Liver (tissue), 9 donors: ENCODE results near the gene PLXND1. TPM values are rescaled to one million over a fixed set of nuclear protein-coding genes. Genes with fewer than 3 reads are reported as not detected.

Experiments
- DNase-seq: peaks from one replicate; pipeline ENCODE4 v3.0.0-alpha.2; 2017; ENCODE audit warnings: low spot score
- H3K27ac ChIP-seq, 2 donors: one replicate each; pipeline ENCODE4 v1.7.0; 2013; ENCODE audit warnings: inconsistent platforms in 2 of 2, low read length in 2 of 2, control low read depth in 1 of 2, low read depth in 1 of 2, mild to moderate bottlenecking in 1 of 2
- H3K27me3 ChIP-seq, 4 donors: one replicate each; pipeline versions ENCODE4 v1.6.1 to v1.7.0; 2013; ENCODE audit warnings: low read length in 3 of 4, inconsistent platforms in 1 of 4, mild to moderate bottlenecking in 1 of 4, moderate library complexity in 1 of 4; ENCODE audit not compliant: control insufficient read depth in 4 of 4, insufficient read depth in 4 of 4
- H3K36me3 ChIP-seq, 4 donors: one replicate each; pipeline versions ENCODE4 v1.6.1 to v1.7.0; 2013; ENCODE audit warnings: low read length in 3 of 4, mild to moderate bottlenecking in 3 of 4, low read depth in 1 of 4, moderate library complexity in 1 of 4; ENCODE audit not compliant: control insufficient read depth in 4 of 4, insufficient read depth in 3 of 4
- H3K4me1 ChIP-seq, 4 donors: one replicate each; pipeline versions ENCODE4 v1.6.1 to v1.7.0; 2013; ENCODE audit warnings: low read length in 3 of 4, mild to moderate bottlenecking in 3 of 4, moderate library complexity in 1 of 4; ENCODE audit not compliant: control insufficient read depth in 4 of 4, insufficient read depth in 4 of 4
- H3K4me3 ChIP-seq, 3 donors: one replicate each; pipeline versions ENCODE4 v1.6.1 to v1.7.0; 2013; ENCODE audit warnings: low read length in 3 of 3, control low read depth in 1 of 3, low read depth in 1 of 3, mild to moderate bottlenecking in 1 of 3
- H3K9ac ChIP-seq, 2 donors: one replicate each; pipeline ENCODE4 v1.7.0; 2013; ENCODE audit warnings: low read length in 2 of 2, mild to moderate bottlenecking in 2 of 2, moderate library complexity in 2 of 2, control low read depth in 1 of 2, low read depth in 1 of 2
- H3K9me3 ChIP-seq, 4 donors: one replicate each; pipeline versions ENCODE4 v1.6.1 to v1.7.0; 2013; ENCODE audit warnings: low read length in 3 of 4; ENCODE audit not compliant: control insufficient read depth in 4 of 4
- ATF3 ChIP-seq: IDR thresholded peaks from 2 replicates; pipeline ENCODE4 v1.6.1; 2016; ENCODE audit warnings: antibody characterized with exemption
- CTCF ChIP-seq: fragments of 150-350 bp; IDR thresholded peaks from 2 replicates; pipeline ENCODE4 v1.5.1; 2017; ENCODE audit warnings: improper control_type of control experiment, low read depth, low read length; ENCODE audit not compliant: missing input control
- EGR1 ChIP-seq, 2 donors: IDR thresholded peaks; 2 replicates each; pipeline ENCODE4 v1.6.1; 2016 to 2018; ENCODE audit warnings: antibody characterized with exemption in 2 of 2, low read depth in 2 of 2
- FOXA1 ChIP-seq: IDR thresholded peaks from 2 replicates; pipeline ENCODE4 v1.6.1; 2016; ENCODE audit warnings: antibody characterized with exemption
- FOXA2 ChIP-seq: IDR thresholded peaks from 2 replicates; pipeline ENCODE4 v1.6.1; 2016; ENCODE audit warnings: antibody characterized with exemption
- GABPA ChIP-seq, 2 donors: IDR thresholded peaks in 1 of 2; conservative IDR thresholded peaks in 1 of 2; 2 replicates each; pipeline ENCODE4 v1.6.1; 2016; ENCODE audit warnings: antibody characterized with exemption in 2 of 2, mild to moderate bottlenecking in 1 of 2, moderate library complexity in 1 of 2
- HNF4A ChIP-seq, 2 donors: conservative IDR thresholded peaks; 2 replicates each; pipeline ENCODE4 v1.6.1; 2016; ENCODE audit warnings: antibody characterized with exemption in 2 of 2, mild to moderate bottlenecking in 2 of 2
- HNF4G ChIP-seq: IDR thresholded peaks from 2 replicates; pipeline ENCODE4 v1.6.1; 2016; ENCODE audit warnings: antibody characterized with exemption
- JUND ChIP-seq, 2 donors: IDR thresholded peaks; 2 replicates each; pipeline ENCODE4 v1.6.1; 2016; ENCODE audit warnings: antibody characterized with exemption in 2 of 2
- NR2F2 ChIP-seq: IDR thresholded peaks from 2 replicates; pipeline ENCODE4 v1.6.1; 2016; ENCODE audit warnings: antibody characterized with exemption
- RAD21 ChIP-seq, 2 donors: IDR thresholded peaks; 2 replicates each; pipeline ENCODE4 v1.6.1; 2016; ENCODE audit warnings: antibody characterized with exemption in 2 of 2, mild to moderate bottlenecking in 2 of 2
- RXRA ChIP-seq, 2 donors: IDR thresholded peaks; 2 replicates each; pipeline ENCODE4 v1.6.1; 2017 to 2018; ENCODE audit warnings: antibody characterized with exemption in 2 of 2, mild to moderate bottlenecking in 1 of 2
- SP1 ChIP-seq: IDR thresholded peaks from 2 replicates; pipeline ENCODE4 v1.6.1; 2018; ENCODE audit warnings: antibody characterized with exemption, mild to moderate bottlenecking
- TAF1 ChIP-seq: conservative IDR thresholded peaks from 2 replicates; pipeline ENCODE4 v1.6.1; 2016; ENCODE audit warnings: antibody characterized with exemption, mild to moderate bottlenecking
- YY1 ChIP-seq: IDR thresholded peaks from 2 replicates; pipeline ENCODE4 v1.6.1; 2016; ENCODE audit warnings: antibody characterized with exemption, mild to moderate bottlenecking
- WGBS: extraction: QIAGEN DNeasy Blood & Tissue Kit; methylation state at CpG from one replicate; pipeline ENCODE4 v1.1.7; 2013; 5-methylcytosine and 5-hydroxymethylcytosine counted together
- polyA plus RNA-seq, 2 donors: library from polyadenylated mRNA; stranded (reverse) in 1 of 2; unstranded in 1 of 2; fragments of 200-250 nt in 1 of 2; fragments of >200 nt in 1 of 2; fragmentation: Nextera tagmentation in 1 of 2; extraction: Ambion mirVana in 1 of 2; gene quantifications; one replicate each; pipeline versions ENCODE4 v1.2.1 to v1.2.3, GENCODE V29; 2013 to 2015
- total RNA-seq, 2 donors: library from RNA; depleted of rRNA; stranded (reverse); fragments of >200 nt; gene quantifications; one replicate each; pipeline ENCODE4 v1.2.3, GENCODE V29; 2014
- TF ChIP-seq, protein P1 (sequence below): IDR thresholded peaks from 2 replicates; pipeline ENCODE4 v1.6.1; 2016; ENCODE audit warnings: antibody characterized with exemption
- TF ChIP-seq, protein P2 (sequence below): IDR thresholded peaks from 2 replicates; pipeline ENCODE4 v1.6.1; 2016; ENCODE audit warnings: antibody characterized with exemption, mild to moderate bottlenecking
- TF ChIP-seq, protein P3 (sequence below): IDR thresholded peaks from 2 replicates; pipeline ENCODE4 v1.6.1; 2016; ENCODE audit warnings: antibody characterized with exemption
- donor health status: healthy.
- donor health status: healthy.
- donor health status: healthy.
- donor health status: healthy.
- donor health status: healthy.

The PLXND1 gene
- total and polyA plus RNA-seq, 4 donors = 10.4 to 50.2 (median 32.8) TPM

- Histone ChIP-seq H3K4me1 (peaks cover 0 to 13% (median 2%) of the 10 kb centered on the region in 4 donors), H3K9me3 (no peaks in the 10 kb centered on the region), H3K27ac (no peak overlapping the region), H3K4me3 (no peak overlapping the region), H3K27me3 (no peaks in the 10 kb centered on the region), H3K36me3 (no peaks in the 10 kb centered on the region), H3K9ac (no peak overlapping the region)
- TF ChIP-seq YY1 (no peak), EGR1 (IDR thresholded peaks at IDR 0.05; ENCODE audit: low read depth in 2 of 2) (no peak), HNF4G (no peak), TAF1 (no peak), GABPA (IDR thresholded peaks at IDR 0.05 in 1 of 2, conservative IDR thresholded peaks at IDR 0.05 in 1 of 2) (no peak), SP1 (no peak), HNF4A (conservative IDR thresholded peaks at IDR 0.05) (no peak), RXRA (IDR thresholded peaks at IDR 0.05) (no peak), ATF3 (no peak), CTCF (no peak), FOXA2 (no peak), JUND (IDR thresholded peaks at IDR 0.05) (no peak), NR2F2 (no peak), FOXA1 (no peak), RAD21 (IDR thresholded peaks at IDR 0.05) (no peak)
- TF ChIP-seq, protein P1, sequence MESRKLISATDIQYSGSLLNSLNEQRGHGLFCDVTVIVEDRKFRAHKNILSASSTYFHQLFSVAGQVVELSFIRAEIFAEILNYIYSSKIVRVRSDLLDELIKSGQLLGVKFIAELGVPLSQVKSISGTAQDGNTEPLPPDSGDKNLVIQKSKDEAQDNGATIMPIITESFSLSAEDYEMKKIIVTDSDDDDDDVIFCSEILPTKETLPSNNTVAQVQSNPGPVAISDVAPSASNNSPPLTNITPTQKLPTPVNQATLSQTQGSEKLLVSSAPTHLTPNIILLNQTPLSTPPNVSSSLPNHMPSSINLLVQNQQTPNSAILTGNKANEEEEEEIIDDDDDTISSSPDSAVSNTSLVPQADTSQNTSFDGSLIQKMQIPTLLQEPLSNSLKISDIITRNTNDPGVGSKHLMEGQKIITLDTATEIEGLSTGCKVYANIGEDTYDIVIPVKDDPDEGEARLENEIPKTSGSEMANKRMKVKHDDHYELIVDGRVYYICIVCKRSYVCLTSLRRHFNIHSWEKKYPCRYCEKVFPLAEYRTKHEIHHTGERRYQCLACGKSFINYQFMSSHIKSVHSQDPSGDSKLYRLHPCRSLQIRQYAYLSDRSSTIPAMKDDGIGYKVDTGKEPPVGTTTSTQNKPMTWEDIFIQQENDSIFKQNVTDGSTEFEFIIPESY = no peak
- TF ChIP-seq, protein P2, sequence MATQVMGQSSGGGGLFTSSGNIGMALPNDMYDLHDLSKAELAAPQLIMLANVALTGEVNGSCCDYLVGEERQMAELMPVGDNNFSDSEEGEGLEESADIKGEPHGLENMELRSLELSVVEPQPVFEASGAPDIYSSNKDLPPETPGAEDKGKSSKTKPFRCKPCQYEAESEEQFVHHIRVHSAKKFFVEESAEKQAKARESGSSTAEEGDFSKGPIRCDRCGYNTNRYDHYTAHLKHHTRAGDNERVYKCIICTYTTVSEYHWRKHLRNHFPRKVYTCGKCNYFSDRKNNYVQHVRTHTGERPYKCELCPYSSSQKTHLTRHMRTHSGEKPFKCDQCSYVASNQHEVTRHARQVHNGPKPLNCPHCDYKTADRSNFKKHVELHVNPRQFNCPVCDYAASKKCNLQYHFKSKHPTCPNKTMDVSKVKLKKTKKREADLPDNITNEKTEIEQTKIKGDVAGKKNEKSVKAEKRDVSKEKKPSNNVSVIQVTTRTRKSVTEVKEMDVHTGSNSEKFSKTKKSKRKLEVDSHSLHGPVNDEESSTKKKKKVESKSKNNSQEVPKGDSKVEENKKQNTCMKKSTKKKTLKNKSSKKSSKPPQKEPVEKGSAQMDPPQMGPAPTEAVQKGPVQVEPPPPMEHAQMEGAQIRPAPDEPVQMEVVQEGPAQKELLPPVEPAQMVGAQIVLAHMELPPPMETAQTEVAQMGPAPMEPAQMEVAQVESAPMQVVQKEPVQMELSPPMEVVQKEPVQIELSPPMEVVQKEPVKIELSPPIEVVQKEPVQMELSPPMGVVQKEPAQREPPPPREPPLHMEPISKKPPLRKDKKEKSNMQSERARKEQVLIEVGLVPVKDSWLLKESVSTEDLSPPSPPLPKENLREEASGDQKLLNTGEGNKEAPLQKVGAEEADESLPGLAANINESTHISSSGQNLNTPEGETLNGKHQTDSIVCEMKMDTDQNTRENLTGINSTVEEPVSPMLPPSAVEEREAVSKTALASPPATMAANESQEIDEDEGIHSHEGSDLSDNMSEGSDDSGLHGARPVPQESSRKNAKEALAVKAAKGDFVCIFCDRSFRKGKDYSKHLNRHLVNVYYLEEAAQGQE = no peak
- TF ChIP-seq, protein P3, sequence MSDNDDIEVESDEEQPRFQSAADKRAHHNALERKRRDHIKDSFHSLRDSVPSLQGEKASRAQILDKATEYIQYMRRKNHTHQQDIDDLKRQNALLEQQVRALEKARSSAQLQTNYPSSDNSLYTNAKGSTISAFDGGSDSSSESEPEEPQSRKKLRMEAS = no peak
- DNase-seq = no peak
- 82% methylated on average over 15 of the region's 15 CpGs for WGBS
These were observed 51.3 kb downstream of the PLXND1 start for GRCh38 chr3:129555153-129555550.
